Erythroblast (primary cell): Measurements from ENCODE around the gene SELENON.

ENCODE experiments used
- GATA1 ChIP-seq: IDR thresholded peaks from 2 replicates; pipeline ENCODE4 v1.6.1; 2011; ENCODE audit warnings: low read depth, mild to moderate bottlenecking, control low read depth, low read length, moderate library complexity
- POLR2A ChIP-seq: IDR thresholded peaks from 2 replicates; pipeline ENCODE4 v1.6.1; 2011; ENCODE audit warnings: mild to moderate bottlenecking, low read length

- TF ChIP-seq POLR2A (no peak), GATA1 (no peak)
Observed at GRCh38 chr1:25829046-25829445, 29.1 kb downstream of the SELENON start.
